ENCODE measurements around the gene TSSC4.

- no peak for TF ChIP-seq CTCF (IDR thresholded peaks at IDR 0.05; ENCODE audit: low read depth, low read length, poor library complexity, severe bottlenecking)
- TF ChIP-seq EZH2phosphoT487 (IDR thresholded peaks at IDR 0.05; ENCODE audit: borderline replicate concordance, low read length) = no peak
Observed at GRCh38 chr11:2366733-2367132, 33.8 kb upstream of the TSSC4 start.

Data from DOHH2 (cell line).